Activated CD4-positive, alpha-beta T cell treated with anti-CD3 and anti-CD28 coated beads for 24 hours (primary cell): Measurements from ENCODE around the gene PTGFR.

Source experiments
- DNase-seq, 2 donors: peaks; one replicate each; pipeline ENCODE4 v3.0.0-alpha.2; 2020; ENCODE audit warnings: low read depth in 2 of 2

The PTGFR gene

DNA sequence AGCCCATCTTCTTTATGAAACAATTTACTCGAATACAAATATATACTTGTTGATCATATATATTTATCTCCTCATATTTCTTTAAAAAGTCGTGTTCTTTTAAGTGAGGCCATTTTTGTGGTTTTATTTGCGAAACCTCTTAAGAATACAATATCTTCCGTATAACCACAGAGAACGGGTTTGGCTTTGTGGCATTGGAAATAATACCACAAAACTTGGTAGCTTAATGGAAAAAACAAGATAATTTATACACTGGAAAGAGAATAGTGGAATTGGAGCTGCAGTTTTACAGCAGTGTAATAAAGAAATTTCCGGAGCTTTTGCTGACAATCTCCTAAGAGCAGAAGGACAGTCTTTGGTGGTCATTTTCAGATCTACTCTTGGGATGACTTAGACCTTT lies 29.4 kb downstream of the PTGFR start:
- no peak for DNase-seq

DNA sequence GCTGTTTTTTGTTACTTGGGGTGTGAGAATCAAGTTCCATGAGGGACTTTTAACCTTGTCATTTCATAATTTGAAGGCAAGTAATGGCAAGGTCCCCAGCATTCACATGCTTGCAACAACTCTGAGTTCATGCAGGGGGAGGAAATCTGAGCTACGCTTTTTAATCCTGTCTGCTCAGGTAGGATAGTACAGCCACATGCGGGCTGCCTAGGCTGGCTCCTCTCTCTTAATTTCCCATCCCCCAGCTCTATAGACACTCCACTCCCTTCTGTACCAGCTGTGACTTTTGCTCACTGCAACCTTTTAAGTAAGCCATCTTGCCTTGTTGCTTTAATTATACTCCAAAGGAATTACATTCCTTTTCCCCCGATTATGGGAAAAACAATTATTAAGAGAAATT lies 30.1 kb downstream of the PTGFR start:
- DNase-seq: no peak

DNA sequence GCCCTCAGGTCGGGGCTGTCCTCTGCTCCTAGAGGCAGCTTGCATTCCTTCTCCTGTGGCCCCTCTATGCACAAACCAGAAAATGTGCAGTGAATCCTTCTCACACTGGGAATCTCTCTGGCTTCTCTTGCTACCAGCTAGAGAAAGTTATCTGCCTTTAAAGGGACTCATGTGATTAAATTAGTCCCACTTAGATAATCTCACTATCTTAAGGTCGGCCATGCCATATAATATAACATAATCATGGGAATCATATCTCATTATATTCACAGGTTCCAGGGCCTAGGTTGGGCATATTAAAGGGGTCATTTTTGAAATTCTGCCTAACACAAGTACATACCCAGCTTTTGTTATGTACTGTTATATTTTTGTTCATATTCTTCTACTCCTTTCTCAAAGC lies 31.4 kb downstream of the PTGFR start:
- no peak for DNase-seq

DNA sequence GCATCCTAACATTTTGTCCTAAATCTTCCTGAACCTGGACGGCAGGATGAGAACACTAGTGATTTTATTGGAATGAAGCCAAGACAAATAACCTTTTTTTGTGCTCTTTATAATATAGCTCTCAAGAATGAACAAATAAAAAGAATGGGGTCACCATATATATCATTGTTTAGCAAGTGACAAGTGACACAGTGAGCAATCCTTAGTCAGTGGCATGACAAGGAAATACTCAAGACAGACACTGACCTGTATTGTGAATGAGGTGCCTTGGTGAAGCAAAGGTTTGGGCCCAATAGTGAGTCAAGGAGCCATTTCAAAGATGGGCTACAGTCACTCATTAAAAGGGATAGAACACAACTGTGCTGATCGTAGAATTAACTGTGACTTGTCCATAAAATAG lies 35.7 kb downstream of the PTGFR start:
- DNase-seq: no peak

DNA sequence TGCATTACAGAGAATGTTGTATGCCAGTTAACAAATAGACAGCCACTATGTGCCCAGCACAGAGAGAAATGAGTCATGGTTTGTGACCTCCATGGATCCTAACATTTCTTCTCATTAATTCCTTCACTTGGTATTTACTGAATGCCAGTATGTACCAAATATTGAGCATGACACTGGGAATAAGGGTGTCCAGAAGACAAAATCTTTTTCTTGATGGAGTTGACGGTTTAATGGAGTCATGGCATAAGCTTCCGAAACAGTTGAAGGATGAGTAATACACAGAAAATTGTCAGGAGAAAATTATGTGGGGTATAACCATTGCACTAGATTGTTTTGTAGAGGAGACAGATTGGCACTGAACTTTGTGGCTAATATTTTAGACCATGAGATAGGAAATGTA lies 36.9 kb downstream of the PTGFR start:
- no peak for DNase-seq

DNA sequence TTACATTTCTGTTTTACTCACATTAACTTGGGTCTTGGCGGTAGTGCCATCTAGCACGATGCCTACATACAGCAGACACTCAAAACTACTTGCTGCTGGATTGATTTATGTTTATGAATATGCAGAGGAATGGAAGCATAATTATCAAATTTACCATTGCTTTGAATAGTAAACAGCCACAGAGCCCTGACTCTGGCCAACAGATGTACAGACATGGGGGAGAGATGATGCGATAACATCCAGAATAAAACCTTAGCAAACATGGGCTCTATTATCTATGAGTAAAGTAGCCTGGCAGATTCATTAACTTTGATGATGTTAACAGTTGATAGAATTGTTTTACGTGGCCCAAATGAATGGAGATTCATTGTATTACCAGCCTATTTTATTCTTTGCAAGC lies 42.8 kb downstream of the PTGFR start:
- no peak for DNase-seq

DNA sequence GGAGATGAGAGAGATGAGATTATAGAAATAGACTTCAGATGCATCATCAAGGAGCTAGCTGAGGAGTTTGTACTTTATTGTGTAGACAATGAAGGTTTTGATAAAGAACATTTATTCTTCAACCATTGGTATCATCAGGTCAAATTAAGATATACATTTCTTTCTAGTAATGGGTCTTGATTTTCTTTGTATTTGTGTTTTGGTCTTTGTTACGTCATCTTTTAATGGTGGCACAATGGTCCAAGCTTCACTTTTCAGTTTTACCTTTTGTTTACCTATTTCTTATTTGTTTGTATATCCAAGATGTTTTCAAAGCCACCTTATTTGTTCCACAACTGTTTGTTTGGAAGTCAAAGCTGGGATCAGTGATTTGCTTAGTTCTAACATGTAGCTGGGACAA lies 44.5 kb downstream of the PTGFR start:
- no peak for DNase-seq

DNA sequence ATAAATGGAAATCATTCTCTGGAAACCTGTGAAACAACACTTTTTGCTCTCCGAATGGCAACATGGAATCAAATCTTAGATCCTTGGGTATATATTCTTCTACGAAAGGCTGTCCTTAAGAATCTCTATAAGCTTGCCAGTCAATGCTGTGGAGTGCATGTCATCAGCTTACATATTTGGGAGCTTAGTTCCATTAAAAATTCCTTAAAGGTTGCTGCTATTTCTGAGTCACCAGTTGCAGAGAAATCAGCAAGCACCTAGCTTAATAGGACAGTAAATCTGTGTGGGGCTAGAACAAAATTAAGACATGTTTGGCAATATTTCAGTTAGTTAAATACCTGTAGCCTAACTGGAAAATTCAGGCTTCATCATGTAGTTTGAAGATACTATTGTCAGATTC lies 45.7 kb downstream of the PTGFR start:
- DNase-seq: no peak

DNA sequence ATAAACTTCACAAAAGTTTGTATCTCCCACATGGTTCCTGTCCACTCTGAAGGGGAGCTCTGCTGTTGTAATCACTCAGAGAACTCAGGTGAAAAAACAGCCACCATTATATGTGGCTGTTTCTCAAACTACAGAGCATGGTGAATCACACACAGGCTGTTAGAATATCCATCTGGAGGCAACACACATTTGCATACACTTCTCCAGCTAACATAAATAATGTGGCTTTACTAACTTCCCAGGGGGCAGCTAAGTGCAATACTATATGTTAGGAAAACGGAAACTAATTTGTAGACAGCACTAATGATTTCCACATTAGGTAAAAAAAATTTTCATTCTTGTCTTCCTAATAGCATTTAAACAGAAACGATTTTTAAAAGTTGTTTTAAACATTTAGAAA lies 49.3 kb downstream of the PTGFR start:
- DNase-seq: no peak

DNA sequence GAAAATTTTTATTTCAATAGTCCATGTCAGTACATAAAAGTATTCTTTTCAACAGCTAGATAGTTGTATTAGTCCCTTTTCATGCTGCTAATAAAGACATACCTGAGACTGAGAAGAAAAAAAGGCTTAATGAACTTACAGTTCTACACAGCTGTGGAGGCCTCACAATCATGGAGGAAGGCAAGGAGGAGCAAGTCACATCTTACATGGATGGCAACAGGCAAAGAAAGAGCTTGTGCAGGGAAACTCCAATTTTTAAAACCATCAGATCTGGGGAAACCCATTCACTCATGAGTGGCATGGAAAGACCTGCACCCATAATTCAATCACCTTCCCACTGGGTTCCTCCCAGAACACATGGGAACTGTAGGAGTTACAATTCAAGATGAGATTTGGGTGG lies 50.7 kb downstream of the PTGFR start:
- DNase-seq: no peak

DNA sequence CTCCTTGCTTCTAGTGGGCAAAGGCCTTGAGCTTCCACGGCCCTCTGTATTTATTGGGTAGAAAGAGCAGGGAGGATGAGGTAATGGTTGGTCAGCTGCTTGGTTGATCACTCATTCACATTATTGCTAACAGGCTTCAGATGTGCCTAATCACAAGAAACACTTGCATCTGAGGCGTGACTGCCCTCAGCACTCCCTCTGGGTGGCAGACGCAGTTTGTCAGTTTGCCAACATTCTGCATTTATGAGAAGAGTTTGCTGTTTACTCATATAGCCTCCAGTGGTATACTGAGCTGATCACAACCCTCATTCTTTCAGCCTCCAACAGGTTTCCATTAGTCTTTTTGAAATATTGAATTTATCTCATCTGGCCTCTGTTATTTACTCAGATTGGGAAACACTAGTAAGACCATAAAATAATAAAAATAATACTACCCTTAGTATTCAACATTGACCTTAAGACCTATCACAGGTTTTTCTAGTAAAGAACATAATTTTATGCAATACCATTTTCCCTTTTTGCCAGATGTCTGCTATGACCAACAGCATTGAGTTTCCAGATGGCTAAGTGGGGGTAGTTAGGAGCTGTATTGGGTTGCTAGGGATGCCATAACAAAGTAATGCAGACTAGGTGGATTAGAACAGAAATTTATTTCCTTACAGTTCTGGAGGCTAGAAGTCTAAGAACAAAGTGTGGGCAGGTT lies 53.3 kb downstream of the PTGFR start:
- no peak for DNase-seq

DNA sequence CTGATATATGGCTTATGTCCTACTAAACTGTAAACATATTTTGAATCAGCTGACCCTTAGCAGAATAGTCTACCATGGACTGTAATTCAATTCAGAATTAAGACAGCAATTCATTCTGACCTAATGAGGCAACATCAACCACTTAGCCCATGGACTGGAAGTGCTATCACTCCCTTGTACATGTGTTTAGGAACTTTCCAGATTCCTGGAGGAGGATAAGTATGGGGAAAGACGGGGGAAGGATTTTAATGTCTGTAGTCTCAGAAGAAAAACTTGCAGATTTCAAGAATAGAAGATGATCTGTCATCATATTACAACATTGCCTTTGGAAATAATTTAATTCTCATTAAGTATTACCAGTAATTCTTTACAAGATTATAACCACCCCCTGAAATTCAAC lies 56.3 kb downstream of the PTGFR start:
- no peak for DNase-seq

DNA sequence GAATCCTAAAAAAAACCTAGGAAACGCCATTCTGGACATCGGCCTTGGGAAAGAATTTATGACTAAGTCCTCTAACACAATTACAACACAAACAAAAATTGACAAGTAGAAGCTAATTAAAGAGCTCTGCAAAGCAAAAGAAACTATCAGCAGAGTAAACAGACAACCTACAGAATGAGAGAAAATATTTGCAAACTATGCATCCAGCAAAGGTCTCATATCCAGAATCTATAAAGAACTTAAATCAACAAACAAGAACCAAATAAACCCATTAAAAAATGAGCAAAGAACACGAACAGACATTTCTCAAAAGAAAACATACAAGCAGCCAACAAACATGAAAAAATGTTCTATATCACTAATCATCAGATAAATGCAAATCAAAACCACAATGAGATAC lies 58.6 kb downstream of the PTGFR start:
- DNase-seq: no peak

DNA sequence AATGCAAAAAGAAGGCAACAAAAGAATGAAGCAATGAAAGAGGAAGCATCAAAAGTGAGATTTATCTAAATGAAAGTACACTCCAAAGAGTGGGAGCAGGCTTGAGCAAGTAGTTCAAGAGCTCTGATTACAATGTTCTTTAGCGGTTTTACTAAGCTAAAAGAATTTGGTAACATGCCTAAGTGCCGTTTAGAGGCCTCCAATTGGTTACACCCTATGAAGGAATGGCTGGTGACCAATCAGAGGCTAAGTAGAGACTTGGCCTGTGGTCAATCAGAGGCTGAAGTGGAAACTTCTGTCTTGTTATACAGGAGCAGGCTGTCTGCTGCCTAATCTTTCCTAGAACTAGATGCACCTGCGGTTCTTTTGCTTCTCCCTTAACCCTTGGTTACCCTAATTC lies 59.1 kb downstream of the PTGFR start:
- no peak for DNase-seq

DNA sequence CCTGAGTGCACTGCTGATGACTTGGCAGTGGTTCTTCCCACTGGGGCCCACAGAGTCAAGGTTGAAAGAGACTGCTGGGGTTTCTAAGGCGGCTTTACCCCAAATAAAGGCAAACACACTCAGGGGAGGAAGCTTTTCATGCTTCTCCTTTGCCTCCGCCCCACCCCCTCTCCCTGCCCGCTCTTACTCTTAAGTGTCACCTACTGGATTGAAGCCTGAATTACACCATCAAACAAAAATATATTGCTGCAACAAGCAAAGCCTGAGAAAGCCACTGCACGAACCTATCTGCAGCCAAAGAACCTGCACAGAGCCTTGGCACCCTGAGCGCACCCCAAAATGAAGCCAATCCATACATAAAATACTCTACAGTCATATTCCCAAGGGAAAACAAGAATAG lies 63.1 kb downstream of the PTGFR start:
- DNase-seq: no peak

DNA sequence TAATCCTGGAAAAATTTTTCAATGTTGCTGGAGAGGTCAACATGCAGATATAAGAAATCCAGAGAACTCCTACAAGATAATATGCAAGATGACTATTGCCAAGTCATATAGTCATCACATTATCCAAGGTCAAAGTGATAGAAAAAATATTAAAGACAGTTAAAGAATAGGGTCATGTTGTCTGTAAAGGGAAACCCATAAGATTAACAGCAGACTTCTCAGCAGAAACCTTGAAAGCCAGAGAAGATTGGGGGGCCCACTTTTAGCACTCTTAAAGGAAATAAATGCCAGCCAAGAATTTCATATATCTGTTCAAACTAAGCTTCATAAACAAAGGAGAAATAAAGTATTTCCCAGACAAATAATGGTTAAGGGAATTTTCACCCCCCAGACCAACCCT lies 64.1 kb downstream of the PTGFR start:
- DNase-seq: no peak

DNA sequence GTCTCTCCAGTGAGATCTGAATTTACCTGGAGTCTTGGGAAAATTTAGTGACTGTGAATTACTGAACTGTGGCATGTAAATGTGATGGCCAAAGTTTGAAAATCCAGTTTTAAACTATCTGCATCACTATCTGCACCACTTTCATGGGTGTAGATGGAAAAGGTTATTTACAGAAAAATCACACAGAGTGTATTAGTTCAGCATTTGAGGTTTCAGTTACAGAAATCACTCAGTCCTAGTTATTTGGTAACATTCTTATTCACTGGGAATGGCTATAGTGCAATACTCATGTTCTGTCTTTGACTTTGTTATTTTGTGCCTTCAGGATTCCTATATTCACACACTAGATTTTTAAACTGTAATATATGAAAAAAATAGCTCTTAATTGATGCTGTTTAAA lies 68.9 kb downstream of the PTGFR start:
- DNase-seq: no peak

DNA sequence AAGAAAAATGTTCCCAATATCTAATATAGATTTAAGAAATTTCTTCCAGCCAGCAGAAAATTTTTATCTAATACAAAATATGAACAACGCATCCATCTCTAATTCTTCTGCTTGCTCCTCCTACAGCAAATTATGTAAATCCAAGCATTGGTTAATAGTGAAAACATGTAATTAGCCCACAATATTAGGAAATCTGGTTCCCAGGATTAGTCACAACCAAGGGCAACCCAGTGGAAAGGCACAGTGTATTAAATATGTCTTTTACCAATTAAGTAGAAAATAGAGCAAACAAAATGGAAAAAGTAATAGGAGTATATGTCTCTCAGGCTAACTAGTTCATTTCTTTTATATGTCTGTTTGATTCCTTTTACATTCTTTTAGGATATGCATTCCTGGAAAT lies 70.0 kb downstream of the PTGFR start:
- no peak for DNase-seq

DNA sequence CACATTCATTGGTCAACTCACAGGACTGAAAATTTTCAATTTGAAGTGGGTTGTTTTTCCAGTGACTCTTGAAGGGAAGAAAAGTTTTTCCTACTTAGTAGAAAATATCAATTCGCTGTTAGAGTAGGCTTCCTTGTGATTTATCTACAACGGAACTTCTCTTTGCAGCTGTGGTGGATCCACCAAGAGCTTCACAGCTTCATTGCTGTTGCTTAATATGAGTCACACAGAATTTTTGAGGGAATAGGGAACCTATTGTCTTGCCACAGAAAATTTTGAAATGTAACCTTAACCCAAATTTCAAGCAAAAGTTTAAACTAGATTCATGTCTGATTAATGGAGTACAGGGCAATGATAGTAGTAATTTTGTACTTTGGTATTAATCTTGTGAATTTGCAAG lies 71.1 kb downstream of the PTGFR start:
- DNase-seq: no peak

DNA sequence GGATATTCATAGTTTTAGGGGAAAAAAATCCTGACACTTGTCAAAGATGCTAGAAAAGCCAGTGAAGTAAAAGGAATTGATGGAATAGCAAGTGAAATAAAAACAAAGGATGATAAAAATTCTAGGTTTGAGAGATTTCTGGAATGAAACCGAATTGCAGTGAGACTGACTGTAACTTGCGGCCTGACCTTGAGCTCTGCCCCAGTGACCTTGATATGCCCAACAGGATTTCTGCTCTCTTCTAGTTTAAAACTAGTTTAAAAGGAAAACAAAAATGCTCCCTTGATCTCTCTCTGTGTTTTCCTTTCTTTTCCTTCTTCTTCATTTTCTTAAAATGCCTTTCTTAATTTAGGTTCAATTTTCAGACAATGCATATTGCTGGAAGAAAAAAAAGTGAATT lies 74.6 kb downstream of the PTGFR start:
- no peak for DNase-seq

DNA sequence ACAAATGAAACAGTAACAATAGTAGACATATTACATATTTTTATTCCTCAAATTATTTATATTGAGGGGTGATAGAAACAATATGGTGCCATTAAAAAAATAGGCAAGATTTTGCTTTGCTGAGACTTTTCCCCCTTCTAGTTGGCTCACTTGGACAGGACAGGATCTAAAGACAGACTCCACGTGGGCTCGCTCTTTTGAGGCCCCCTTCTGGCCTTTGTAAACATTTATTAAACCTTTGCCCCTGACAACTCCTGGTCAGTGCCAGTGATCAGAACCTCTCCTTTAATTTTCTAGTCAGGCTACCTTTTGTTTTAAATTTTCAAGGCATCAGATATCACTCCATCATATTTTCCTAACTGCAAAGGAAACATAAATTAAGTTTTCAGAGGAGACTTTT lies 79.8 kb downstream of the PTGFR start:
- no peak for DNase-seq

DNA sequence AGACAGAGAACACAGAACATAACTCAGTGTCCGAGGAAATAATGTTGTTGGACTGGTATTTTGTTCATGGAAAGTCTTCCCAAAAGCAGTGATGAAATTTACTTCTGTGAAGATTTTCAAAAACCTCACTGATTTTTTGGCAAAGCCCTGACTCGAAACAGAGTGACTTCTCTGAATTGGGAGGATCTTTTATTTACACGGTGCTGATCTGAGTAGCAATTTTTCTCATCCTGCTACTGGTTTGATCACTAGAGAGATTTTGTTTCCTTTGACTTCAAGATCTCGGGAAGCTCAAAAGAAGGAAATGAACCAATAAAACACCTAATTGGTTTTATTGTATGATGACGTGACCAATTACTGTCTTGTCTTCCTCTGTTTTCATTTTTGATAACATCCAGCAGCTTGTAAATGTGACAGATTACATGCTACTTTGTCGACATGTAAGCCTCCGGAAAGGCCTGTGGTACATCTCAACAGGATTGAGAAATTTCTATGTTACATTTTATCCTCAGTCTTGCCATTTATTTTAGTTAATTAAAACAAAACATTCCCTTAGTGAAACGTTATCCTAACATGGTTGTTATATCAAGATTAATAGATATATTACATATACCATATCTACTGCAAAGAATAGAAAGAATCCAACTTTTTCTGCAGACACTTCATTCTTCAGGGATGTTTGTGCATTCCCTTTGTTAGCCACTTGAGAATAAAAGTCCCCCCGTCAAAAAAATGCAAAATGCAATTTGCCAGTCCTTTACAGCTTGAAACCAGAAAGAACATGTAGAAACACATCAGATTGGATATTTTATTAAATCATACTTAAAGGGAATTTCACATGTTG lies 86.7 kb downstream of the PTGFR start:
- no peak for DNase-seq

DNA sequence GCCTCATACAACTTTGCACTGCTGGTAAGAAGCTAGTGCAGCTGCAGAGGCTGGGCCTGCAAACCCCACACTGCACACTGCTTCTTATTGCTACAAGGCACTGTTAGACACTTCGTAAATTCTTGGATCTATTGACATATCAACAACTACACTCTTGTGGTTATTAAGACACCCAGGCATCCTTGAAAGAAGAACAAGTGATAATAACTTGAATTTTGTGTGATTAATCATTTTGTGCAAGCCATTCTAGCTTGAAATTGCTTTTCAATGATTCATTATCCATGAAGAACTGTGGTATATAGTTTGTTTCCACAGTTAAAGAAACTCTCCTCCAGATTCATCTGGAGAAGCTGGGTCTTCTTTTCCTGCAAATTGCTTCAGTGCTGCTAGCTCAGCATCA lies 95.8 kb downstream of the PTGFR start:
- DNase-seq: no peak

DNA sequence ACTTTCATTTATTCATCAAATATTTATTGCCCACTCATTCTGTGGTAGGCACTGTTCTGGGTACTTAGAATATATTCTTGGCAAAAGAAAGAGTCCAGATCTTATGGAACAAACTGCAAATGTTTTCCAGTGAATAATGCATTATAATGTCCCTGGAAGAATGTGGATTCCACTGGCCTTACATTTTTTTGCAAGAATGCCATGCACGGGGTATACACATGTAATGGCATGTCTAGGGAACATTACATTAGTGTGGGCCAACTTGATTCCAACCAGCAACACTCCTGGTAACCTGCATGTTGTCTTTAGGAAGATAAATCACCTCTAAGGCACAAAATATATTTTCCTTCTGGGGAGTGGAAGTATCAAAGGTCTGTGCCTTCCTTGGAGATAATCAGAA lies 96.4 kb downstream of the PTGFR start:
- DNase-seq: no peak
